SK-N-MC (cell line): ENCODE data around the gene ZSWIM4.

ENCODE experiments used
- EZH2 ChIP-seq: fragments of 200-600 bp; sonication (generic); IDR thresholded peaks from one replicate; pipeline ENCODE4 v1.6.1; 2017; ENCODE audit warnings: antibody characterized with exemption
- FOXP2 ChIP-seq: optimal IDR thresholded peaks from 2 replicates; pipeline ENCODE3; 2011; ENCODE audit warnings: mild to moderate bottlenecking, moderate library complexity; ENCODE audit not compliant: insufficient read depth; ENCODE audit errors: extremely low read length, control extremely low read depth
- POLR2AphosphoS5 ChIP-seq: IDR thresholded peaks from 2 replicates; pipeline ENCODE4 v1.6.1; 2012; ENCODE audit warnings: mild to moderate bottlenecking, low read depth, low read length, borderline replicate concordance

DNA sequence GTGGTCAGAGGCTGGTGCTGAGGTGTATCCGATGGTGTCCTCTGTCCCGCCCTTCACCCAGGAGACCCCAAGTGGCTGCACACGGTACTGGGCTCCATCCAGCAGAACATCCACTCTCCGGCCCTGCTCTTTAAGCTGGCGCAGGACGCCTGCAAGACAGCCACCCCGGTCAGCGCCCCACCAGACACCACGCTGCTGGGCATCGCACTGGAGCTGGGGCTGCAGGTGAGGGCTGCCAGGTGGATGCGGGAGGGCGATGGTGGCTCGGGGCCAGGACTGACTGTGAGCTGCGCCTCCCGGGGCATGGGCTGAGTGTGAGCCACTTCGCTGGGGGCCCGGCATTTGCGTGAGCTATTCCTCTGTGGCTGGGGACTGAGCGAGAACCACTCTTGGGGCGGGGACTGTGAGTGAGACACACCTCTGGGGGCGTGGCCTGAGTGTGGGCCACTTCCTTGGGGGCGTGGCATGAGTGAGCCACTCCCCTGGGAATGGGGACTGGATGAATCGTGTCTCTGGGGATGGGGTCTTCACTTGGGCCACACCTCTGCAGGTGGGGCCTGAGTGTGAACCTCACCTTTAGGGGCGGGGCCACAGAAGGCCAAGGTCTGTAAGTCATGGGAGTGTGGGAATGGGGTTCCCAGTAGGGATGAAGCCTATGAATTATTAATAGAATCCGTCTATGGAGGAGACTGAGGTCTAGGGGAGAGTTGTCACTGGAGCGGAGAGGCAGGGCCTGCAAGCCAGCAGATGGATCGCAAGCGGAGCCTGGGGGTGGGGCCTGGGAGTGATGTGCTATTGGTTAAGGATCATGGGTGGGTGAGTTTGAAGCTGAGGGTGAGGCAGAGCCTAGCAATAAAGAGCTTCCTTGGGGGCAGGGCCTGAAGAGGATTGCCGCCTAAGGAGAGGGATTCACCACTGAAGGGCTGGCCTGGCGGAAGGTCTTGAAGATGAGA is 30.5 kb downstream of the ZSWIM4 start:
- TF ChIP-seq POLR2AphosphoS5 = no peak
- TF ChIP-seq EZH2 = no peak
- no peak for TF ChIP-seq FOXP2
